GM13977 (cell line): ENCODE data around the gene CCNB1IP1.
"Not testable (repeated sequence)": the region's sequence is repeated elsewhere in the genome, so short reads cannot be mapped to it uniquely, and the experiment has no call there.

Experiments used
- DNase-seq: peaks from one replicate; pipeline ENCODE4 v3.0.0; 2012; ENCODE audit warnings: low spot score
- in situ Hi-C: fragments of 300-500 bp; cut with MboI; formaldehyde crosslinking; loops from one replicate; pipeline ENCODE4 v1.12.0; 2022; ENCODE audit warnings: low sequenced_read_pairs, low pct_unique_long_range_greater_than_20kb, mixed read lengths, inconsistent platforms; ENCODE audit not compliant: unreplicated experiment
- TF ChIP-seq, protein P1 (sequence below): IDR thresholded peaks from 2 replicates; pipeline ENCODE4 v1.5.1; 2012; ENCODE audit warnings: mild to moderate bottlenecking, control low read depth; ENCODE audit not compliant: insufficient read depth; ENCODE audit errors: extremely low read depth, missing control alignments

The CCNB1IP1 gene

GRCh38 chr14:20376071-20376588 lies 43.1 kb upstream of the CCNB1IP1 start:
- no peak for DNase-seq
- TF ChIP-seq, protein P1, sequence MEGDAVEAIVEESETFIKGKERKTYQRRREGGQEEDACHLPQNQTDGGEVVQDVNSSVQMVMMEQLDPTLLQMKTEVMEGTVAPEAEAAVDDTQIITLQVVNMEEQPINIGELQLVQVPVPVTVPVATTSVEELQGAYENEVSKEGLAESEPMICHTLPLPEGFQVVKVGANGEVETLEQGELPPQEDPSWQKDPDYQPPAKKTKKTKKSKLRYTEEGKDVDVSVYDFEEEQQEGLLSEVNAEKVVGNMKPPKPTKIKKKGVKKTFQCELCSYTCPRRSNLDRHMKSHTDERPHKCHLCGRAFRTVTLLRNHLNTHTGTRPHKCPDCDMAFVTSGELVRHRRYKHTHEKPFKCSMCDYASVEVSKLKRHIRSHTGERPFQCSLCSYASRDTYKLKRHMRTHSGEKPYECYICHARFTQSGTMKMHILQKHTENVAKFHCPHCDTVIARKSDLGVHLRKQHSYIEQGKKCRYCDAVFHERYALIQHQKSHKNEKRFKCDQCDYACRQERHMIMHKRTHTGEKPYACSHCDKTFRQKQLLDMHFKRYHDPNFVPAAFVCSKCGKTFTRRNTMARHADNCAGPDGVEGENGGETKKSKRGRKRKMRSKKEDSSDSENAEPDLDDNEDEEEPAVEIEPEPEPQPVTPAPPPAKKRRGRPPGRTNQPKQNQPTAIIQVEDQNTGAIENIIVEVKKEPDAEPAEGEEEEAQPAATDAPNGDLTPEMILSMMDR = no peak
- in situ Hi-C loops = no loop called here

DNA sequence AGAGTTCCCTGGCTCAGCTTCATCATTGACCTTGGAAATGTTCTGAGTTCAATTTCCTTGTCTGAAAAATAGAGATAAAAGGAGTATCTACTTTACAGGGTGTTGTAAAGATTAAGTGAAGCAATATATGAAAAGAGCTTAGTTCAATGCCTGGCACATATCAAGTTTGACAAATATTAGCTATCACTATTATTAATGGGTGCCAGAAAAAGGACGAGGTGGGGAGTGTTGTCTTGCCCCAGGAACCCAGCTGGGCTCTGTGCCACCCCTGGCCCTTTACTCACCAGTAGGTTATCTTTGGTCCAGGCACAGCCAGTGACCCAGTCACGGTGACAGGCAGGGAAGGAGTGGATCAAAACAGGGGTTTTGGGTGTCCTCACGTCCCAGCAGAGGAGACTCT lies 42.4 kb upstream of the CCNB1IP1 start:
- TF ChIP-seq, protein P1 = no peak
- in situ Hi-C loops = no loop called here

DNA sequence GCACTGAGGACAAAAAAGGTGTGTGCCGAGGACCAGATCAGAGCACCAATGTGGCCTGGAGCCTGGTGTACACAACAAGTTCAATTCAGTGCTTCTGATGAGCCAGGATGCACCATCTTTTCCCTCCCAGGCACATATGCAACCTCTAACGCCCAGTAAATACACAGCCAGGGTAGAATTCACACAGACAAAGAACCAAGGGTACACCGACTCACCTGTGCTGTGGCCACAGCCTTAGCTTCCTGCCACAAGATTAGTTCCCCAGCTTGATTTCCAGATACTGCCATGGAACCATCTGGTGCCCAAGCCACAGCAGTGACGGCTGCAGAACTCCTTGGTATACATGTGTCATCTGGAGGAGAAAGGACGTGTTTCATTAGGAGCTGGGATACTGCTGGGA lies 39.7 kb upstream of the CCNB1IP1 start:
- in situ Hi-C loops = no loop called here
- DNase-seq = no peak
- TF ChIP-seq, protein P1 = no peak

More for the DNA sequence above, 42.4 kb upstream of the CCNB1IP1 start:
- DNase-seq = no peak

GRCh38 chr14:20365928-20366327 lies 32.8 kb upstream of the CCNB1IP1 start:
- in situ Hi-C loops = no loop called here
- TF ChIP-seq, protein P1 = no peak
- no peak for DNase-seq

DNA sequence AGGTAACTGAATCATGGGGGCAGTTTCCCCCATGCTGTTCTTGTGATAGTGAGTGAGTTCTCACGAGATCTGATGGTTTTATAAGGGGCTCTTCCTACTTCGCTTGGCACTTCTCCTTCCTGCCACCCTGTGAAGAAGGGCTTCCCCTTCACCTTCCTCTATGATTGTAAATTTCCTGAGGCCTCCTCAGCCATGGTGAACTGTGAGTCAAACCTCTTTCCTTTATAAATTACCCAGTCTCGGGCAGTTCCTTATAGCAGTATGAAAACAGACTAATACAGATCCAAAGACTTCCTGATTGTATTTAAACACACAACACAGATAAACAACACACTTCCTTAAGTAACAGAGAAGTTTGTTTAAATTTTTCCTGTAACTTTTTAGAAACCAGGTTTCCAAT lies 25.4 kb upstream of the CCNB1IP1 start:
- DNase-seq, in situ Hi-C loops: not testable (repeated sequence)

GRCh38 chr14:20356422-20356821 lies 23.3 kb upstream of the CCNB1IP1 start:
- DNase-seq = no peak
- in situ Hi-C loops = no loop called here
- TF ChIP-seq, protein P1 = no peak

DNA sequence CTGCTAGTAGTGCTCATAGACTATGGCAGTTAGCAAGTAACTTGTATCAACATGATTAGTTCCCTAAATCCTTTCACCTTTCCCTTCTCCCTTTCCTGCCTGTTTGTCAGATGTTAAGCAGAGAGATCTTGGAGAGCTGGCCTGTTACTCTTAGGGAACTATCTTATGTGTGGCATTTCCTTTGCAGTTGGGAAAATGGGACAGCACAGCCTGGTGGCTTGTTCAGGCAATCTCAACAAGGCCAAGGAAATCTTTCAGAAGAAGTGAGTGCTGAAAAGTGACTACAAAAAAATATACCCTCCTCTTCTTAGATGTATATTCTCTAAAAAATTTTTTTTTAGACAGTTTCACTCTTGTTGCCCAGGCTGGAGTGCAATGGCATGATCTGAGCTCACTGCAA lies 17.8 kb upstream of the CCNB1IP1 start:
- DNase-seq = no peak
- TF ChIP-seq, protein P1 = no peak
- in situ Hi-C loops = no loop called here
